Lower lobe of right lung (tissue), 2 donors: ENCODE measurements around the gene GDNF. TPM values are rescaled to one million over a fixed set of nuclear protein-coding genes. Genes with fewer than 3 reads are reported as not detected.

Experiments
- ATAC-seq, 2 donors: fragments of 200-7000 bp; cut with Tn5 transposase; one replicate each; pipeline ENCODE4 v1.9.1; 2020 to 2022; ENCODE audit warnings: mild to moderate bottlenecking in 2 of 2, moderate library complexity in 2 of 2
- DNase-seq: peaks from one replicate; pipeline ENCODE4 v3.0.0-alpha.2; 2020
- H3K27ac ChIP-seq: fragments of 200-600 bp; one replicate; pipeline ENCODE4 v1.8.0; 2022
- H3K27me3 ChIP-seq: fragments of 200-600 bp; one replicate; pipeline ENCODE4 v1.8.0; 2022; ENCODE audit warnings: low read depth
- H3K36me3 ChIP-seq: fragments of 200-600 bp; one replicate; pipeline ENCODE4 v1.8.0; 2022; ENCODE audit warnings: mild to moderate bottlenecking
- H3K4me1 ChIP-seq: fragments of 200-600 bp; one replicate; pipeline ENCODE4 v1.8.0; 2022
- H3K4me3 ChIP-seq: fragments of 200-600 bp; one replicate; pipeline ENCODE4 v1.8.0; 2022; ENCODE audit warnings: mild to moderate bottlenecking
- H3K9me3 ChIP-seq: fragments of 200-600 bp; one replicate; pipeline ENCODE4 v1.8.0; 2022
- intact Hi-C: fragments of 100-400 bp; cut with DNase I; formaldehyde crosslinking; loops from one replicate; pipeline ENCODE4 v1.11.0; 2022
- total RNA-seq: library from RNA; stranded (reverse); fragmentation: NEBNext Ultra II Directional; extraction: Animal tissue kit (Norgen Biotek cat#: 25700); gene quantifications from one replicate; pipeline ENCODE4 v1.2.1, GENCODE V29; 2021
- TF ChIP-seq, protein P1 (sequence below): fragments of 200-600 bp; IDR thresholded peaks from one replicate; pipeline ENCODE4 v1.8.0; 2022; ENCODE audit warnings: antibody characterized with exemption, mild to moderate bottlenecking
- donor health status: DM: no; HTN: yes; CAD: no; lungs with severe emphysema.

The GDNF gene
- total RNA-seq, 1 donor from 2014 or later: not detected

DNA sequence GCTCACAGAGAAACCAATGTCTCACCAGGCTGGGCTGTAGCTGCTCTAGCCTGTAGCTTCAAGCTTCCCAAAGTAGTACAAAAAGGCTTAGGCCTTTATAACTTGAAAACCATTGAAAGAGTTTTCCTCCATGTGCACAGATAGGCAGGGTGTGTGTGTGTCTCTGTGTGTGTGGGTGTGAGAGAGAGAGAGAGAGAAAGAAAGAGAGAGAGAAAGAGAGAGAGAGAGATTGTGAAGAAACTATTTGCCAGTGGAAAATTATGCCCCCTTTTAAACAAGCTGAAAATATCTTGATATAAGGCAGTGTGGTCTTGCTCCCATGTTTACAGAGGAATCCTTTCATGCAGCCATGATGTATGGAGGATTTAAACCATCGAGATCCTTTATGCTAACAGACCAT, 17.9 kb upstream of the GDNF start:
- H3K36me3 ChIP-seq: no peaks in the 10 kb centered on the region
- DNase-seq (no peak), ATAC-seq (no peak)
- H3K4me1 ChIP-seq: no peaks in the 10 kb centered on the region
- no peak overlapping the region for H3K4me3 ChIP-seq
- H3K27ac ChIP-seq: no peak overlapping the region
- intact Hi-C loops: no loop called here
- TF ChIP-seq, protein P1, sequence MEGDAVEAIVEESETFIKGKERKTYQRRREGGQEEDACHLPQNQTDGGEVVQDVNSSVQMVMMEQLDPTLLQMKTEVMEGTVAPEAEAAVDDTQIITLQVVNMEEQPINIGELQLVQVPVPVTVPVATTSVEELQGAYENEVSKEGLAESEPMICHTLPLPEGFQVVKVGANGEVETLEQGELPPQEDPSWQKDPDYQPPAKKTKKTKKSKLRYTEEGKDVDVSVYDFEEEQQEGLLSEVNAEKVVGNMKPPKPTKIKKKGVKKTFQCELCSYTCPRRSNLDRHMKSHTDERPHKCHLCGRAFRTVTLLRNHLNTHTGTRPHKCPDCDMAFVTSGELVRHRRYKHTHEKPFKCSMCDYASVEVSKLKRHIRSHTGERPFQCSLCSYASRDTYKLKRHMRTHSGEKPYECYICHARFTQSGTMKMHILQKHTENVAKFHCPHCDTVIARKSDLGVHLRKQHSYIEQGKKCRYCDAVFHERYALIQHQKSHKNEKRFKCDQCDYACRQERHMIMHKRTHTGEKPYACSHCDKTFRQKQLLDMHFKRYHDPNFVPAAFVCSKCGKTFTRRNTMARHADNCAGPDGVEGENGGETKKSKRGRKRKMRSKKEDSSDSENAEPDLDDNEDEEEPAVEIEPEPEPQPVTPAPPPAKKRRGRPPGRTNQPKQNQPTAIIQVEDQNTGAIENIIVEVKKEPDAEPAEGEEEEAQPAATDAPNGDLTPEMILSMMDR: no peak
- H3K27me3 ChIP-seq: no peaks in the 10 kb centered on the region
- peaks cover 8% of the 10 kb centered on the region for H3K9me3 ChIP-seq

DNA sequence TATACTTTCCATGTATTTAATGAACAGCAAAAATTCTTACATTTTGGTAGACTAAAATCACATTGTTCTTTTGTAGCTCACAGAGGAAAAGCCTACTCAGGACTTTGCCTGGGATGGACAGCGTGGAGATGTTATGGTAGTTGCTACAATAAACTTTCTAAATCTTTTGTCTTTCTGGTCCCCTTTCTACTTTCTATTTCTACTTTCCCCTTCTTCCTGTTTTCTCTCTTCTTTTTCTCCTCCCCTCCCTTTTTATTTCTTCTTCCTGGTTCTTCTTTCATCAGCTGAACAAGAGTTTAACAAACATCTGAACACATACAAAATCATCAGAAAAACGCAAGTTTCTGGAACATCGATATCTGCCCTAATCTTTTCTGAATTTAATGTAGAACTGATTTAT, 15.6 kb upstream of the GDNF start:
- no peak for DNase-seq
- TF ChIP-seq, protein P1: no peak
- Histone ChIP-seq H3K9me3 (peaks cover 8% of the 10 kb centered on the region), H3K4me1 (no peaks in the 10 kb centered on the region), H3K4me3 (no peak overlapping the region), H3K36me3 (no peaks in the 10 kb centered on the region), H3K27ac (no peak overlapping the region), H3K27me3 (no peaks in the 10 kb centered on the region)
- intact Hi-C loops: no loop called here
- ATAC-seq: no peak

DNA sequence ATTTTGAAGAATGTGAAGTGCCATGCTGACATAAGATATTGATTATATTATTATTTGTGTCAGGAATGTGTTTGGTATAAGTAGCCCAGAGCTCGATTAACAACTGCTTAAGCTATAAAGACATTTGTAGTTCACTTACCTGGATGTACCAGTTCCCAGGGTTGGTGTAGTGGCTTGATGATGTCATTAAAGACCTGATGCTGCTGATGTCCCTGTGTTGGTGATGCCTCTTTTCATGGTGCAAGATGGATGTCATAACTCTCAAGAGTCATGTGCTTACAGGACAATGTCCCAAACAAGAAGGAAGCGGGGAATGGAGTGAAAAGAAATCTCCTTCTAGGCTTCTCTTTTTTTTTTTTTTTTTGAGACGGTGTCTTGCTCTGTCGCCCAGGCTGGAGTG, 11.5 kb upstream of the GDNF start:
- H3K27me3 ChIP-seq: no peaks in the 10 kb centered on the region
- TF ChIP-seq, protein P1: no peak
- H3K4me3 ChIP-seq: no peak overlapping the region
- ATAC-seq (no peak), DNase-seq (no peak)
- H3K27ac ChIP-seq: no peak overlapping the region
- peaks cover 8% of the 10 kb centered on the region for H3K9me3 ChIP-seq
- H3K36me3 ChIP-seq: no peaks in the 10 kb centered on the region
- no peaks in the 10 kb centered on the region for H3K4me1 ChIP-seq
- intact Hi-C loops: no loop called here

DNA sequence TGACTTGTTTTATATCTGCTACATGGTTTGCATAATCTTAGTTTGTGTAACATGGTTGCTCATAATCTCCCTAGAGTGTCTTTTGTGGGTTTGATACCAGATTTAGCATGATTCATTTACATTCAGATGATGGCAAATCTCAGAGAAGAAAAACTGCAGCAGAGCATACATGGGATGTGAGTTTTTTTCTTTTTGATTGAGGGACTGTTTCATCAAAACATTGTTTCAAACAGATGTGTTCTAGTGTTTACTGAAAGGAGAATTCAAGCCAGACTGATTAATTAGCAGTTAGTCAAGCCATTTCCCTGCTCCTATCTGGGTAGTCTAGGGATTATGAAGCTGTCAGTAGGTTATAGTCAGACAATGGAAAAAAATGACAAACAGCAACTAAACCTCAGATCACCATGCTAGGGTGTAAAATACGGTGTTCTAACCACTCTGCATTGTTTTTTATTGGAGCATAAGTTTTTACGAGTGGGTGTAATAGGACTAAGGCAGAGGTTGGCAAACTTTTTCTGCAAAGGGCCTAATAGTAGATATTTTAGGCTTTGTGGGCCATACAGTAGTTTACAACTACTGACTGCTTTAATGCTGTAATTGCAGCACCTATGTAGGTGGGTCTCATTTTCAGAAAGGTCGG, 10.5 kb upstream of the GDNF start:
- ATAC-seq (no peak), DNase-seq (no peak)
- Histone ChIP-seq H3K36me3 (no peaks in the 10 kb centered on the region), H3K4me1 (no peaks in the 10 kb centered on the region), H3K27ac (no peak overlapping the region), H3K27me3 (no peaks in the 10 kb centered on the region), H3K9me3 (peaks cover 8% of the 10 kb centered on the region), H3K4me3 (no peak overlapping the region)
- intact Hi-C loops: no loop called here
- TF ChIP-seq, protein P1: no peak

DNA sequence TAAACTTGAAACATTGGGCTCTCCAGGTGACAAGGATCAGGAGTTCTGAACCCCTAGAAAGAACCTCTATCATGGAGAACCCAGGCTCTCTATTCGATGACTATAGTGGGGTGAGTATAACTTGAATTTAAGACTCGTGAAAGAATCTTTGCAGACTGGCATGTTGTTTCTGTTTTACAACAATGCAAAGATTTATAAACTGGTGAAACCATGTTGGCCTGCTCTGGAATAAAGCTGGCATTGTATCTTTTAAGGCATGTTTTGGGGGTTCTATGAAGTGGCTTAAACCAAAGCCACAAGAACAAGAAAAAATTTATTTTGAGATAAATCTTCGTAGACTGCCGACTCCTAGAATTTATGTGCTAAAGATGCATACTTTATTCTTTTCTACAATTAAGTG, 9.8 kb upstream of the GDNF start:
- peaks cover 2% of the 10 kb centered on the region for H3K9me3 ChIP-seq
- DNase-seq (no peak), ATAC-seq (no peak)
- intact Hi-C loops: no loop called here
- TF ChIP-seq, protein P1: no peak
- no peak overlapping the region for H3K27ac ChIP-seq
- H3K4me3 ChIP-seq: no peak overlapping the region
- H3K4me1 ChIP-seq: no peaks in the 10 kb centered on the region
- H3K27me3 ChIP-seq: no peaks in the 10 kb centered on the region
- H3K36me3 ChIP-seq: no peaks in the 10 kb centered on the region
